Fibroblast of the aortic adventitia (primary cell): Measurements from ENCODE around the gene PCTP. TPM values are rescaled to one million over a fixed set of nuclear protein-coding genes. Genes with fewer than 3 reads are reported as not detected.

Experiments used
- DNase-seq: peaks from one replicate; pipeline ENCODE4 v3.0.0-alpha.2; 2010; ENCODE audit warnings: low read depth
- H3K4me3 ChIP-seq: 2 replicates; pipeline ENCODE4 v1.5.1; 2011; ENCODE audit warnings: low read depth, mild to moderate bottlenecking, control low read depth, low read length, moderate library complexity
- CTCF ChIP-seq: IDR thresholded peaks from 2 replicates; pipeline ENCODE4 v1.5.1; 2011; ENCODE audit warnings: mild to moderate bottlenecking, low read length, control low read depth, inconsistent platforms; ENCODE audit not compliant: insufficient read depth
- total RNA-seq: library from RNA; depleted of rRNA; stranded (reverse); fragments of >200 nt; gene quantifications from 2 replicates; pipeline ENCODE4 v1.2.3, GENCODE V29; 2012; ENCODE audit warnings: low replicate concordance

The PCTP gene
- 5.2 and 9.7 TPM in 2 replicates for total RNA-seq

- DNase-seq, result peak; percentile 86
- TF ChIP-seq CTCF, result peak; percentile 61
- peak within 1 kb of the TSS; percentile 89 for H3K4me3 ChIP-seq
Observed at GRCh38 chr17:55750750-55751657, at the start of gene PCTP. Gene PCTP, plus strand, starts transcription at chr17:55751051. Its CDS starts 53 bp downstream, at chr17:55751104.

- no peak for DNase-seq
- no peak for TF ChIP-seq CTCF
- no peak overlapping the region for H3K4me3 ChIP-seq
Observed at GRCh38 chr17:55702150-55702549, 48.7 kb upstream of the PCTP start.

- no peak for TF ChIP-seq CTCF
- DNase-seq, result no peak
- H3K4me3 ChIP-seq, result no peak overlapping the region
Observed at GRCh38 chr17:55704401-55704800, 46.5 kb upstream of the PCTP start.

- no peak for TF ChIP-seq CTCF
Observed at GRCh38 chr17:55705847-55706246, 45.0 kb upstream of the PCTP start.

GRCh38 chr17:55706808-55707773 lies 43.8 kb upstream of the PCTP start:
- peak; percentile 33 for DNase-seq
- H3K4me3 ChIP-seq, result no peak overlapping the region
- no peak for TF ChIP-seq CTCF

More at GRCh38 chr17:55705847-55706246, 45.0 kb upstream of the PCTP start:
- no peak for DNase-seq
- no peak overlapping the region for H3K4me3 ChIP-seq

GRCh38 chr17:55708175-55708974 lies 42.5 kb upstream of the PCTP start:
- peak overlapping the region; percentile 15 for H3K4me3 ChIP-seq
- DNase-seq, result peak; percentile 22
- TF ChIP-seq CTCF, result no peak
